HuH-7.5 (cell line): ENCODE measurements around the gene RBBP8NL.
A peak's percentile ranks its signal among the peaks of the same experiment; 100 is the strongest.

Source experiments
- DNase-seq: peaks from one replicate; pipeline ENCODE4 v3.0.0; 2011; ENCODE audit warnings: low spot score

The RBBP8NL gene

DNA sequence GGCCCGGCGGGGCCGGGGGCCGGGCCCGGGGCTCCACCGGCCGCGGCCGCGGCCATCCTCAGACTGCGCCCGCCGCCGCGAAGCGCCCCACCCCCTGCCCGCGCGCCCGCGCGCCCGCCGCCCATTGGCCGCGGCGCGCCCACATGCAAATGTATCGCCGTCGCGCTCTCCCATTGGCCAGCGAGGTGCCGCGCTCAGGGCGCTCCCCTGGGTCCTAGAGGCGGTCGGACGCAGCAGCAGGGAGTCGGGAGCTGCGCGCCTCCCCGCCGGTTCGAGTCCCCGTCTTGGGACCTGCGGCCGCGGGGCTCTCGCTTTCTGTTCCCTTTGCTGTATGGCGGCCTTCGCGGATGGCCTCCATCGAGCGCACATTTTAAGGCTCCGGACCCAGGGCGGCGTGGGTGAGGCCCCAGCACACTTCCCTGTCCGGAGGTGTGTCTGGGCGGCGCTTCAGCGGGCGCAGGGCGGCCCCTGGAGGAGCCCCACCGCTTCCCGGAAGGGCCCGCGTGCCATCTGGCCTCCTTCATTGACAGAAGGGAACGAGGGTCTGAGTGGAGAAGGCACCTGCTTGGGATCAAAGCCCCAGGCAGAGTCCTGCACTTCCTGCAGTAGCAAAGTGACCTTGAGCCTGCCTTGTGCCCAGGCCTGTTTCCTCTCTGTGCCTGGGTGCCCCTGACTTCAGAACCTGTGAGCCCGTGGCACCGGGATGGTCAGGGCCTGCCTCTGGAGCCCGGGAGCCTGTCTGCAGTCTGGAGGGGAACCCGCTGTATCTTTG is 19.9 kb downstream of the RBBP8NL start, which contains the start of gene CABLES2:
Gene CABLES2 (minus strand): TSS at position 65 of the 772 bp plus-strand sequence. CDS start 9 bp downstream, at position 56.
- peak; percentile 99 for DNase-seq

GRCh38 chr20:62406635-62407176 is 20.6 kb downstream of the RBBP8NL start:
- no peak for DNase-seq

DNA sequence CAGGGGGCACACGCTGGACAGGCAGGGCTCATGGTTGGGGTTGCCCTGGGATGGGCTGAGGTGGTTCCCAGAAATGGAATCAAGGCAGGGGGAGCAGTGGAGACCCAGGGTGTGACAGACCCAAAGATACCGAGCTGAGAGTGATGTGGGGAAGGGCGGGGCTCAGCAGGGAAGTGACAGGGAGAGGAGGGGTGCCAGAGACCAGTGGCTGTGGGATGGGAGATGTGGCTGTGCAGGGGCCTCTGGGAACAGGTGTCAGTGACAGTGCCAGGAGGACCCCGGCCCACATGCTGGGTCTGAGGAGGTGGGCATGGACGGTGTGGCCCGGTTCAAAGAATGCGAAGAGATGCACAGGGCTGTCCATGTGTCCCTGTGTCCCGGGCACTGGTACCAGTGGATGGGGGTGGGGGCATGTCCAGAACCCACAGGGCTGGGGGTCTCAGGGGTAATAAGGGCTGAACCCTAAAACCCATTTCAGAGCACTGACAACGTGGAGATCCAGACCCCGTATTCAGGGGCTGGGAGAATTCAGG is 21.3 kb downstream of the RBBP8NL start:
- DNase-seq, result no peak

GRCh38 chr20:62405108-62405980 is 22.0 kb downstream of the RBBP8NL start:
- peak; percentile 95 for DNase-seq

DNA sequence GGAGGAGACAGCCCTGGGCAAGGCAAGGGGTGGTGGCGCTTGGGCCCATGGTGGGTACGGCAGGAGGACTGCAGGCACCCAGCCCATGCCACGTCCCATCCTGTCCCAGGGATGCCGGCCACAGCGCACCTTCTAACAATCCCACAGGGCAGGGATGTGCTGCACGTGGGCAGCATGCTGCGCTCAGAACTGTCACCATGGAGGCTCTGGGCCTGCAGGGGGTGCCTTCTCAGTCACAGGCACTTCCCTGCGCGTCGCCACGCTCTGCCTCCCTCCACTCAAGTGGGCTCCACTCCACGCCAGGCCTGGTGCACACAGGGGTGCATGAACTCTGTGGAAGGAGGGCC is 22.6 kb downstream of the RBBP8NL start:
- DNase-seq, result no peak

GRCh38 chr20:62404112-62404665 is 23.1 kb downstream of the RBBP8NL start:
- no peak for DNase-seq

DNA sequence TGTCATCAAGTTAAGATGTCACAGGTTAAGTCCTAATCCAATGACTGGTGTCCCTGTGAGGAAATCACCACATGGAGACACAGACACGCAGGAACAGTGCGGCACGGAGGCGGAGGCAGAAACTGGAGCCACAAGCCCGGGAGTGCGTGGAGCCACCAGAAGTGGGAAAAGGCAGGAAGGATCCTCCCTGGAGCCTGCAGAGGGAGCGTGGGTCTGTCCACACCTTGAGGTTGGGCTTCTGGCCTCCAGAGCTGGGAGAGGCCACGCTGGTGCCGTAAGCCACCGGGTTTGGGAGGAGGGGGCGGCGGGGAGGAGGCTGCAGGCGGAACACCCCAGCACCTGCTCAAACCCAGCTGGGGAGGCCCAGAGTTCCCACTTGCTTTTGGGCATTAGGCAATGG is 24.0 kb downstream of the RBBP8NL start:
- DNase-seq, result no peak

DNA sequence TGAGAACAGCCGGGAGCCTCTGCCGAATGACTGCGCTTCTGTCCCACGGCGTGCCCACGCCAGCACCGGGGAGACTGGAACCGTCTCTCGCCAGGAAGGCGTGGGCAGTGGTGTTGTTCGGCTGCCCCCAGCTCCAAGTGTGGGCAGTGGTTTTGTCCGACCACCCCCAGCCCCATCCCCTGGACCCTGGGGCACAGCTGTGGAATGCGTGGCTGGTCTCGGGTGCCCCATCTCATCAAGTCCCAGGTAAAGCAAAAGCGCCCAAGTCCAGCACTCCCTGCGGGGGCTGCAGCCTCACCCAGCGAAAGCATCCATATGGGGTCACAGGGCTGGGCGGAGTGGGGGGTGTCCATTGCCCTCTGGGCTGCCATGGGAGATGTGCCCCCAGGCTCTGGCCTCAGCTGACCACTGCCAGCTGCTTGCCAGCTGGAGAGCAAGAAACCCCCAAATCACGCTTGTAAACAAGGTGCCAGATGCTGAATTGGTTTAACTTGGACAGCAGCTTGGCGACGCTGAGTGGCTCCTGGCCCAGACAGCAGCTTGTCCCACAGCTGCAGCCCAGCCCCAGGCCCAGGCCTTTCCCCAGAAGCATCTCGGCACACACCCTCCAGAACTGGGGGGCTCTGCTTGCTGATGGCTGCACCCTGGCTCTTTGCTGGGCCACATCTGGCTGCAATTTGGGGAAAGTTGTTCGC is 24.7 kb downstream of the RBBP8NL start:
- DNase-seq, result no peak

DNA sequence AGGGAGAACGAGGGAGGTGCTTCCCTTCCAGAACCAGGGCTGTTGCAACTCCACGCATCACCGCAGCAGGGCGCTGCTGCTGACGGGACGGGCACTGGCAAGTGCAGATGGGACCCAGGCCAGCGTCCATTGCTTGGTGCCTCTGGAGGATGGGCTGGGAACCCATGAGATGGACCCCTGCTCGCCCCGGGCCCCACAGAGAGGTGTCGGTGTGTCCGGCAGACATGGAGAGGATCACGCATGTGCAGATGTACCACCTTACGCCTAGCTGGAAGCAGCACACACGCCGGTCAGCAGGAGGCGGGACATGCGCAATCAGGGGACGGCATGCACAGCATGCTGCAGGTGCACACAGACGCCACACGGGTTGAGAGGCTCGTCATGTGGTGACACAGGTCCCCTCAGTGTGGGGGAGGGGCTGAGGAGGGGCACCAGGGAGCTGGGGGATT is 26.0 kb downstream of the RBBP8NL start:
- DNase-seq, result no peak

DNA sequence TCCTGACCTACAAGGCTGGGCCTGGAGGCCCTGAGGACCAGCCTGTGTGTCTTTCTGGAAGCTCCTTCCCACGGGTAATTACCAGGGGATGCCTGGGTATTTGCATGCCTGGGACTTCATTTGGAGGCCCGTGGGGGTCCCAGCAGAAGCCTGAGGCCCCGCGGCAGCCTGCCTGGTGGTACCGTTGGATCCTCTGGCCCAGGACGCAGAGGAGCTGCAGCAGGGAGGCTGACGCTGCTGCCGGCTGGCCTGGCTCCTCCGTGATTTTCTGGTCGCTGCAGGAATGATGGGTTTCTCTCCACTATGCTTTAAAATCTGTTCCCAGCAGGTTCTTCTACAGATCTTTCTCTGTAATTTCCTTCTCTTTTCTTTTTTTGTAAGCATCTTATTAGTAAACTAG is 26.8 kb downstream of the RBBP8NL start:
- no peak for DNase-seq

- no peak for DNase-seq
Measured at GRCh38 chr20:62400021-62400420, 27.3 kb downstream of the RBBP8NL start.

DNA sequence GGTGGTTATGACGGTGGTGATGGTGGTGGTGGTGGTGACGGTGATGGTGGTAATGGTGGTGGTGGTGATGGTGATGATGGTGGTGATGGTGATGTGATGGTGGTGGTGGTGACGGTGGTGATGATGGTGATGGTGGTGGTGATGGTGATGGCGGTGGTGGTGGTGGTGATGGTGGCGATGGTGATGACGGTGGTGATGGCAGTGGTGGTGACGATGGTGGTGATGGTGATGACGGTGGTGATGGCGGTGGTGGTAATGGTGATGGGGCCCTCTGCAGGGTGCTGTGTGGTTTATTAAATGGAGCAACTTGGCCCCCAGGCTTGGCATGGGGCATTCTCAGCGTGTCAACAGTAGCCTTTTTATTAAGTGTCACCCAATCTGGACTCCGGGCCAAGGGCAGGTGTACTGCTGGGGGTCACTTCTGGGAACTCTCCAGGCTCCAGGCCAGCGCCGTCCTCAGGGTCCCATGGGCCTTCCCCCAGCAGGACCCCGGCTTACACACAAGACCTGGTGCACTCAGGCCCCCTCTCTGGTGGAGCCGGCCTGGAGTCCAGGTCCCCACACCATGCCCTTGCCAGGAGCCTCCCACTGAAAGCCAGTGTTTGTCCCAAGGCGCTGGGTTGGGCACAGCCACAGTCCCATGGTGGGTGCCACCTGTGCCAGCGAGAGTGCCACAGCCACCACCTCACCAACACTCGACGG is 29.1 kb downstream of the RBBP8NL start:
- DNase-seq, result no peak

DNA sequence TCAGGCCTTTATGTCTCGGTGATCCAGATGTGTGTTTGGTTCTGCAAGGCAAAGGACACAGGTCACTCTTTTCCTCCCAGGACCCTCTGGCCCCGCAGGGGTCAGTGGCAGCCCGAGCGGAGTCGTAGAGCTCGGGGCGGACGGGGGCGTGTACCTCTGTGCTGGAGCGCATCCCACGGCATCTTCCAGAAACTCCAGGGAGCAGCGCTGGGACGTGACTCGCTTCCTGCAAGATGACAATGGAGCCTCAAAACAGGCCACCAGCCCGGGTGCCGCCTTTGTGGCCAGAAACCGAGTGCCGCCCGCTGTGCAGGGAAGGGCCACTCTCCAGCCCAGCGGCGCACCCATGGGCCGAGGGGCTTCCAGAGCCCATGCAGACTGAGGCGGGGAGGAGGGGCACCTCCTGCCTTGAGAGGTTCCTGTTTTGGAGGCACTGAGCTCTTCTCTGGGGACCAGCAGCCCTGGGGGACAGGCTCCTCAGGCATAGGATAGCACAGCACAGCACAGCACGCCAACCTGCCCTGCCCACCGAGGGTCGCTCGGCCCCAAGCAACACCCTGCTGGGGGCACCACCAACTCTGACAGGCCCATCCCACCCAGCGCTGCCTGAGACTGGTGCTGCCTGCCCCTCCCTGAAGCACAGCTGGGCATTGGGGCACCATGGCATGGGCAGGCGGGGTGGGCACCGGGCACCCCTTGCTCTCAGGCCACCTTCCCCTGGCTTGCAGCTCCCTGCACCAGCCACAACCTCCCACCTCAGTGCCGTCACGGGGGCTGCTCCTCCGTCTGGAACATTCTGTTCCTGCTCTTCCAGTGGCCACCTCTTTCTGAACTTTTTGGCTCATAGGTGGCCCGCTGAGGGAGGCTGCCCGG is 30.7 kb downstream of the RBBP8NL start:
- DNase-seq, result no peak

DNA sequence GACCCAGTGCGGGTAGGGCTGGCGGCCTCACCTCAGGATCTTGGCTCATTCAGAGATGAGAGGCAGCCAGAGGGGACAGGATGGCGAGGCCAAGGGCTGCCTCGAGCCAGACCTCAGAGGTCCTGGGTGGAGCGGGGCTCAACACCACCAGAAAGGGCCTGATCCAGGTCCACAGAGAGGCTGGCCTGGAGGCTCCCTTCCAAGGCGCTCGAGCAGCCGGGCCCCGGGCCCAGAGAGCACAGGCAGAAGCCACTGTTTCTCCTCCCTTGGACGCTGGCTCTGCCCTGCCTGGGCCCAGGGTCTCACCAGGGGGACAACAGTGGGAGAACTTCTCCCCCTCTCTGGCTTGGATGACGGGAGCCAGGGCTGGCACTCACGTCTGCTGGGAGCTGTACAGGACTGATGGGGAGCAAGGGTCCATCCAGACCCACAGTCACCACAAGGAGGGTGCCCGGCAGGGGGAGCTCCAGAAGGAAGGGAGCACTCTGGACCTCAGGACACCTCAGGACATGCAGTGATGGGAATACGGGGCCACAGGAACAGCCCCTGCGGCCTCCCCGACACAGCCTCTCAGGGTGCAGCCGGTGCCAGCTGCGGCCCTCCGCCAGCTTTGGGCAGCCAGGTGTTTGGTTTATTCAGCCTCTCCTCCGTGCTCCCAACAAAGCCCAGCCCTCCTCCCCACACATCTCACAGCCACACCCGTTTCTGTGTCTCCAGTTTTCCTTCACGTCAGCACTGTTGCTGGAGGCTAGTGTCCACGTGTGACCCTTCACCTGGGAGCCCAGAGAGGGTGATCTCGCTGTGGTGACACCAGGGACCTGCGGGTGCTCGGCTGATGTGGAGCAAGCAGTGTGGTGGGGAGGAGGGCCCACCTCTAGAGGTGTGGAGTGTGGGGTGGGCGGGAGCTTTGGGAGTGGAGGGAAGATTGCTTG is 31.8 kb downstream of the RBBP8NL start:
- no peak for DNase-seq

DNA sequence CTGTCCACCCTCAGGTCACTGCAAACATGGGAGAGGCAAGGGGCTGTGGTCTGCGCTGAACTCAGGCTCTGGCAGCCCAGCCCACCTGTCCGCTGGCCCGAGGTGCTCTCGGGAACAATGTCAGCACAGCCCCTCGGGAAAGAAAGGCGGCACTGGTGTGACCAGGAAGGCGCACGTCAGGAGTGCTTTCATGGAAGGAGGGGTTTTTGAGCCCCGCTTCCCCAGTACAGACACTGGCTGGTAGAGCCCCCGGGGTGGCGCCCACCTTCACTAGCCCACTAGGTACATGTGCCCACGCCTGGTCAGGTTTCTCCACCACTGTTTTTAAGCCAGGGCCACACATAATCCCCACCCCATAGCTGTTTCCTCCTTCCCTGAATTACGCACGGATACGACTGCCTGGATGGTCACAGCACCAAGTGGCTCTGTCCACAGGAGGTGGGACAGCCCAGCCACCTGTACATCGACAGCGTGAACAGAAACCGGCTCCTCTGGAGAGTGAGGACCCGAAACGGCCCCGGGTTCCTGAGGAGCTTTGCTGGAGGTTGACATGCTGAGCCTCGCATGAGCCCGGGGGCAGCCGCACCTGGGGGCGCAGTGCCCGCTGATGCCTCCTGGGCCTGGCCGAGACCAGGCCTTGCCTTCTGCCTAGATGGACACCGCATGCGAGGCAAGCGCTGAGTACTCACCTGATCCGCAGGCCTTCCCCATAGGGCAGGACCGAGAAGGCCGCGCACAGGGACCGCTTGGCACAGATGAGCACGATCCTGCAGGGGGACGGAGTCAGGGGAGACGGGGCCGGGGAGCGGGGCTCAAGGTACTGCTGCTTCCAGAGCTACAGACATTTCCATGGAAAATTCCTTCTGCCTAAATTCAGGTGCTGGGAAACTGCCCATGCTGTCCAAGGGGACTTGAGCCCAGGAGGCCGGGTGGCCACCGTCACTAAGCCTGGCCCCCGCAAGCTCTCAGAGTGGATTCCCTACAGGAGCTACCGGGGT is 32.8 kb downstream of the RBBP8NL start:
- DNase-seq, result no peak

DNA sequence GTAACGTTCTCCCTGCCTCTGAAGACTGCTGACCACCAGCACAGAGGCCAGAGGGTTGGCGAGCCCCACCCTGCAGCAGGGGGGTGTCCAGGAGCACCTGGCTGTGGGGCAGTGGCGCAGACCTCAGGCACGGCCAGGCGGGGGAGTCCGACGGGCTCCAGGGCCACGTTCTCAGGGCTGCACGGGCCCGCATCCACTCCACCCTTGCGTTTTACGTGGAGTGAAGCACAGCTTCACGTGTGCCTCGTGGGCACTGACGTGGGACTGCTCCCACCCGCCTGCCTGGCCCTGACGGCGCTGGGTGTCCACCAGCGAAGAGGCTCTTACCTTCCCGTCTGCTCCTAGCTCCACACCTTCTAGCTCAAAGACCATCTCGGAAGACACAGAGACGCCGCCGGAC is 33.5 kb downstream of the RBBP8NL start:
- DNase-seq, result no peak

GRCh38 chr20:62393335-62393665 is 34.0 kb downstream of the RBBP8NL start:
- no peak for DNase-seq
